Measurements from ENCODE around the gene DUOX1. TPM values are rescaled to one million over a fixed set of nuclear protein-coding genes. Genes with fewer than 3 reads are reported as not detected.

DUOX1 gene
- polyA plus RNA-seq, 1 donor (not counting 4 experiments of a cell fraction or from before 2014, with no cell fraction given), result 16.3 TPM

DNA sequence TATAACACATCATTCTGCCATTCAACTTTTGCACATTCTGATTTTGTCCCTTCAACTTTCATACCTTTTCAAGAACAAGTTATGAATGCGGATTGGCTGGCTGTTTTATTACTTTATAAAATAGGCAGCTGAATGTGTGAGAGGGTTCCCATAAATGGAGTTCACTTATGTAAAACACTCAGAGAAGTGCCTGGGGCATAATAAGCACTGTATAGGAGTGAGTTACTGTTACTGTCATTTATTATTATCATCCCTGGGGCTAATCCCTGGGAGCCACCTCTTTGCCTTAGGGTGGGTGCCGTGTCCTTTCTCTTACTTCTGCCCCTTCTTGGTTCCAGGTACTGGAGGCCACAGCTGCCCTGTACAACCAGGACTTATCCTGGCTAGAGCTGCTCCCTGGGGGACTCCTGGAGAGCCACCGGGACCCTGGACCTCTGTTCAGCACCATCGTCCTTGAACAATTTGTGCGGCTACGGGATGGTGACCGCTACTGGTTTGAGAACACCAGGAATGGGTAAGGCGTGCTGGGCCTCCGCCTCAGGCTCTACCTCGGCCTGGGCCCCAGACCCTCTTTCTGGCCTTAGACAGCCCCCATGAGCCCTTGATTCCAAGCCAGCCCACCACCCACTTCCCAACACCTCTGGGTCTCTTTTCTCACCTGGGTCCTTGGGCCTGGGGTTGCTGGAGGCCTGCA lies 10.9 kb downstream of the DUOX1 start:
- Histone ChIP-seq H3K9me1 (ENCODE audit: control insufficient read depth, extremely low read depth, insufficient read depth, low read length) (no peaks in the 10 kb centered on the region), H4K20me1 (ENCODE audit: control insufficient read depth, extremely low read depth, insufficient read depth, low read length) (no peaks in the 10 kb centered on the region), H3K4me1 (ENCODE audit: control insufficient read depth, extremely low read depth, insufficient read depth, low read length) (no peaks in the 10 kb centered on the region), H2AFZ (ENCODE audit: control insufficient read depth, low read length) (no peak overlapping the region), H3K9ac (ENCODE audit: control insufficient read depth, extremely low read depth, insufficient read depth, low read length) (no peak overlapping the region), H3K4me3 (ENCODE audit: control insufficient read depth in 2 of 3, extremely low read depth in 1 of 3, insufficient read depth in 2 of 3, low read depth in 1 of 3, low read length in 3 of 3) (no peak overlapping the region), H3K27me3 (ENCODE audit: control insufficient read depth, extremely low read depth, insufficient read depth, low read length) (no peaks in the 10 kb centered on the region), H3K79me2 (ENCODE audit: control insufficient read depth, insufficient read depth, low read length) (no peaks in the 10 kb centered on the region), H3K27ac (ENCODE audit: control insufficient read depth, insufficient read depth, low read length) (no peak overlapping the region), H3K9me3 (ENCODE audit: control insufficient read depth, low read depth, low read length) (no peaks in the 10 kb centered on the region), H3K4me2 (ENCODE audit: control insufficient read depth, extremely low read depth, insufficient read depth, low read depth, low read length) (no peak overlapping the region), H3K36me3 (ENCODE audit: control insufficient read depth in 2 of 2, extremely low read depth in 1 of 2, insufficient read depth in 2 of 2, low read length in 2 of 2) (peaks cover 17 to 48% of the 10 kb centered on the region in 2 experiments)
- FAIRE-seq (no peak), DNase-seq (ENCODE audit: low read depth, low spot score) (no peak)
- dilution Hi-C loops (cut with MboI; ENCODE audit: extremely low pct_ligation_motif_present, low sequenced_read_pairs), result no loop called here
- TF ChIP-seq, protein P1, sequence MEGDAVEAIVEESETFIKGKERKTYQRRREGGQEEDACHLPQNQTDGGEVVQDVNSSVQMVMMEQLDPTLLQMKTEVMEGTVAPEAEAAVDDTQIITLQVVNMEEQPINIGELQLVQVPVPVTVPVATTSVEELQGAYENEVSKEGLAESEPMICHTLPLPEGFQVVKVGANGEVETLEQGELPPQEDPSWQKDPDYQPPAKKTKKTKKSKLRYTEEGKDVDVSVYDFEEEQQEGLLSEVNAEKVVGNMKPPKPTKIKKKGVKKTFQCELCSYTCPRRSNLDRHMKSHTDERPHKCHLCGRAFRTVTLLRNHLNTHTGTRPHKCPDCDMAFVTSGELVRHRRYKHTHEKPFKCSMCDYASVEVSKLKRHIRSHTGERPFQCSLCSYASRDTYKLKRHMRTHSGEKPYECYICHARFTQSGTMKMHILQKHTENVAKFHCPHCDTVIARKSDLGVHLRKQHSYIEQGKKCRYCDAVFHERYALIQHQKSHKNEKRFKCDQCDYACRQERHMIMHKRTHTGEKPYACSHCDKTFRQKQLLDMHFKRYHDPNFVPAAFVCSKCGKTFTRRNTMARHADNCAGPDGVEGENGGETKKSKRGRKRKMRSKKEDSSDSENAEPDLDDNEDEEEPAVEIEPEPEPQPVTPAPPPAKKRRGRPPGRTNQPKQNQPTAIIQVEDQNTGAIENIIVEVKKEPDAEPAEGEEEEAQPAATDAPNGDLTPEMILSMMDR (optimal IDR thresholded peaks at IDR 0.05 in 1 of 3, IDR thresholded peaks at IDR 0.05 in 1 of 3, conservative IDR thresholded peaks at IDR 0.05 in 1 of 3; ENCODE audit: extremely low read depth in 1 of 3, insufficient read depth in 2 of 3, low read length in 3 of 3), result no peak
- TF ChIP-seq EZH2 (IDR thresholded peaks at IDR 0.05; ENCODE audit: low read length), result no peak

DNA sequence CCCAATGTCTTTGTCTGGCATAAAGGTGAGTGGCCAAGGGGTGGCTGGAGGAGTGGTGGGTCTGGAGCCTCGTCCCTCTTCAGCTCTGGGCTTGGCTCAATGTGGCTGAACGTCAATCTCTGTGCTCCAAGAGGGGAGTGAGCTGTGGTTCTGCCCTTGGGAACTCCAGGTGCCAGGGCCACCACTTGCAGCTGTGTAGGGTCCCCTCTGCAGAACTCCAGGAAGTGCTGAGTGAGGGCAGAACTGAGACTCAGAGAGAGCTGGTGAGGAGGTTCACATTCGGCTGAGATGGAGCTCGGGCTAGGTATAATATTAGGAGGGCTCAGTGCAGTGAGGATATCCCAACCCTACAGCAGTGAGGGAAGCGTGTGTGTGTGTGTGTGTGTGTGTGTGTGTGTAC lies 11.6 kb downstream of the DUOX1 start:
- no peaks in the 10 kb centered on the region for H4K20me1 ChIP-seq (ENCODE audit: control insufficient read depth, extremely low read depth, insufficient read depth, low read length)
- no peak for DNase-seq (ENCODE audit: low read depth, low spot score)
- dilution Hi-C loops (cut with MboI; ENCODE audit: extremely low pct_ligation_motif_present, low sequenced_read_pairs), result no loop called here
- no peak for FAIRE-seq
- peaks cover 18 to 48% of the 10 kb centered on the region in 2 experiments for H3K36me3 ChIP-seq (ENCODE audit: control insufficient read depth in 2 of 2, extremely low read depth in 1 of 2, insufficient read depth in 2 of 2, low read length in 2 of 2)
- no peak for TF ChIP-seq EZH2 (IDR thresholded peaks at IDR 0.05; ENCODE audit: low read length)
- H3K4me2 ChIP-seq (ENCODE audit: control insufficient read depth, extremely low read depth, insufficient read depth, low read depth, low read length), result no peak overlapping the region
- H3K27ac ChIP-seq (ENCODE audit: control insufficient read depth, insufficient read depth, low read length), result no peak overlapping the region
- H3K4me3 ChIP-seq (ENCODE audit: control insufficient read depth in 2 of 3, extremely low read depth in 1 of 3, insufficient read depth in 2 of 3, low read depth in 1 of 3, low read length in 3 of 3), result no peak overlapping the region
- H3K27me3 ChIP-seq (ENCODE audit: control insufficient read depth, extremely low read depth, insufficient read depth, low read length), result no peaks in the 10 kb centered on the region
- H3K9me3 ChIP-seq (ENCODE audit: control insufficient read depth, low read depth, low read length), result no peaks in the 10 kb centered on the region
- no peak overlapping the region for H3K9ac ChIP-seq (ENCODE audit: control insufficient read depth, extremely low read depth, insufficient read depth, low read length)
- H2AFZ ChIP-seq (ENCODE audit: control insufficient read depth, low read length), result no peak overlapping the region
- peaks cover 5% of the 10 kb centered on the region for H3K4me1 ChIP-seq (ENCODE audit: control insufficient read depth, extremely low read depth, insufficient read depth, low read length)
- no peaks in the 10 kb centered on the region for H3K9me1 ChIP-seq (ENCODE audit: control insufficient read depth, extremely low read depth, insufficient read depth, low read length)
- H3K79me2 ChIP-seq (ENCODE audit: control insufficient read depth, insufficient read depth, low read length), result no peaks in the 10 kb centered on the region

DNA sequence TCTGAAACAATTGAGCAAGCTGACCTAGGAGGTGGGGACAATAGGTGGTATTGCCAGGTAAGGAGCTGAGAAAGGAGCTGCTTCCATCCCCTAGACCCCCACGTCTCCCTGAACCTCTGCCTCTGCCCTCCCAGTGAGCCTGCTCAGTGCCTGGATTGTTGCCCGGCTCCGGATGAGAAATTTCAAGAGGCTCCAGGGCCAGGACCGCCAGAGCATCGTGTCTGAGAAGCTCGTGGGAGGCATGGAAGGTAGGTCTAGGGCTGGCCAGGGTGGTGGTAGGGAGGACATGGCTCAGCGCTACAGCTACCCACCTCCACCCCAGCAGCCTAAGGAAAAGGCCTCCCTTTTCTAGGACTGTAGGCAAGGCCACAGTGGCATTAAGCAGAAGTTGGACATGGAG lies 13.3 kb downstream of the DUOX1 start:
- Histone ChIP-seq H3K9me3 (ENCODE audit: control insufficient read depth, low read depth, low read length) (no peaks in the 10 kb centered on the region), H2AFZ (ENCODE audit: control insufficient read depth, low read length) (no peak overlapping the region), H3K79me2 (ENCODE audit: control insufficient read depth, insufficient read depth, low read length) (no peaks in the 10 kb centered on the region), H3K4me1 (ENCODE audit: control insufficient read depth, extremely low read depth, insufficient read depth, low read length) (peaks cover 11% of the 10 kb centered on the region), H3K27me3 (ENCODE audit: control insufficient read depth, extremely low read depth, insufficient read depth, low read length) (no peaks in the 10 kb centered on the region), H3K4me3 (ENCODE audit: control insufficient read depth in 2 of 3, extremely low read depth in 1 of 3, insufficient read depth in 2 of 3, low read depth in 1 of 3, low read length in 3 of 3) (no peak overlapping the region), H3K36me3 (ENCODE audit: control insufficient read depth in 2 of 2, extremely low read depth in 1 of 2, insufficient read depth in 2 of 2, low read length in 2 of 2) (peaks cover 30 to 47% of the 10 kb centered on the region in 2 experiments), H3K9me1 (ENCODE audit: control insufficient read depth, extremely low read depth, insufficient read depth, low read length) (no peaks in the 10 kb centered on the region), H3K4me2 (ENCODE audit: control insufficient read depth, extremely low read depth, insufficient read depth, low read depth, low read length) (no peak overlapping the region), H3K9ac (ENCODE audit: control insufficient read depth, extremely low read depth, insufficient read depth, low read length) (no peak overlapping the region), H4K20me1 (ENCODE audit: control insufficient read depth, extremely low read depth, insufficient read depth, low read length) (no peaks in the 10 kb centered on the region), H3K27ac (ENCODE audit: control insufficient read depth, insufficient read depth, low read length) (no peak overlapping the region)
- no peak for FAIRE-seq
- DNase-seq (ENCODE audit: low read depth, low spot score), result no peak
- TF ChIP-seq EZH2 (IDR thresholded peaks at IDR 0.05; ENCODE audit: low read length), result no peak
- TF ChIP-seq, protein P1 (optimal IDR thresholded peaks at IDR 0.05 in 1 of 3, IDR thresholded peaks at IDR 0.05 in 1 of 3, conservative IDR thresholded peaks at IDR 0.05 in 1 of 3; ENCODE audit: extremely low read depth in 1 of 3, insufficient read depth in 2 of 3, low read length in 3 of 3), result no peak
- dilution Hi-C loops (cut with MboI; ENCODE audit: extremely low pct_ligation_motif_present, low sequenced_read_pairs), result no loop called here

Data from keratinocyte (primary cell).